ENCODE measurements around the gene FIS1.
"Not testable (repeated sequence)": the region's sequence is repeated elsewhere in the genome, so short reads cannot be mapped to it uniquely, and the experiment has no call there.

FIS1 gene

GRCh38 chr7:101290186-101291037, 45.5 kb upstream of the FIS1 start:
- H3K27ac ChIP-seq (ENCODE audit: low read length); H3K9ac ChIP-seq (ENCODE audit: low read depth, low read length); H3K9me3 ChIP-seq (ENCODE audit: insufficient read depth, low read length, severe bottlenecking); H4K20me1 ChIP-seq (ENCODE audit: insufficient read depth, low read length); H3K36me3 ChIP-seq (ENCODE audit: insufficient read depth, low read length); H3K79me2 ChIP-seq (ENCODE audit: insufficient read depth, low read length); H3K4me3 ChIP-seq (ENCODE audit: low read depth in 1 of 2, low read length in 2 of 2): not testable (repeated sequence)
- H2AFZ ChIP-seq (ENCODE audit: low read depth, low read length), result 0 out of 2 replicates have a peak overlapping the region, but pooled peaks have one; percentile 6
- DNase-seq, result peak; percentile 69
- TF ChIP-seq CTCF (IDR thresholded peaks at IDR 0.05; ENCODE audit: borderline replicate concordance, extremely low read depth, low read length, poor library complexity, severe bottlenecking), result peak; percentile 66
- ATAC-seq (ENCODE audit: insufficient read depth, low read depth), result peak; percentile 87
- peaks cover 15% of the 10 kb centered on the region for H3K27me3 ChIP-seq (ENCODE audit: insufficient read depth, low read length, poor library complexity)
- H3K4me1 ChIP-seq (ENCODE audit: insufficient read depth, low read length), result peaks cover 18% of the 10 kb centered on the region
- H3K4me2 ChIP-seq (ENCODE audit: insufficient read depth, low read length), result 0 out of 2 replicates have a peak overlapping the region, but pooled peaks have one; percentile 28

- not testable (repeated sequence) for H3K4me2 ChIP-seq (ENCODE audit: insufficient read depth, low read length); H2AFZ ChIP-seq (ENCODE audit: low read depth, low read length); DNase-seq; H3K79me2 ChIP-seq (ENCODE audit: insufficient read depth, low read length); H3K36me3 ChIP-seq (ENCODE audit: insufficient read depth, low read length); H3K4me3 ChIP-seq (ENCODE audit: low read depth in 1 of 2, low read length in 2 of 2); H3K9me3 ChIP-seq (ENCODE audit: insufficient read depth, low read length, severe bottlenecking); ATAC-seq (ENCODE audit: insufficient read depth, low read depth); H3K9ac ChIP-seq (ENCODE audit: low read depth, low read length); H3K27ac ChIP-seq (ENCODE audit: low read length); H4K20me1 ChIP-seq (ENCODE audit: insufficient read depth, low read length)
- peaks cover 14% of the 10 kb centered on the region for H3K27me3 ChIP-seq (ENCODE audit: insufficient read depth, low read length, poor library complexity)
- H3K4me1 ChIP-seq (ENCODE audit: insufficient read depth, low read length), result peaks cover 18% of the 10 kb centered on the region
Observed at GRCh38 chr7:101289687-101290086, 44.8 kb upstream of the FIS1 start.

GRCh38 chr7:101288439-101288838, 43.6 kb upstream of the FIS1 start:
- TF ChIP-seq CTCF (IDR thresholded peaks at IDR 0.05; ENCODE audit: borderline replicate concordance, extremely low read depth, low read length, poor library complexity, severe bottlenecking), result no peak
- no peak for TF ChIP-seq EZH2 (IDR thresholded peaks at IDR 0.05; ENCODE audit: borderline replicate concordance, low read depth, low read length, severe bottlenecking)
- no peak overlapping the region for H3K4me3 ChIP-seq (ENCODE audit: low read depth in 1 of 2, low read length in 2 of 2)
- no peak overlapping the region for H2AFZ ChIP-seq (ENCODE audit: low read depth, low read length)
- no peak overlapping the region for H3K9ac ChIP-seq (ENCODE audit: low read depth, low read length)
- no peaks in the 10 kb centered on the region for H4K20me1 ChIP-seq (ENCODE audit: insufficient read depth, low read length)
- ATAC-seq (ENCODE audit: insufficient read depth, low read depth) (no peak), DNase-seq (no peak)
- H3K27me3 ChIP-seq (ENCODE audit: insufficient read depth, low read length, poor library complexity), result peaks cover 3% of the 10 kb centered on the region
- H3K9me3 ChIP-seq (ENCODE audit: insufficient read depth, low read length, severe bottlenecking), result no peaks in the 10 kb centered on the region
- no peaks in the 10 kb centered on the region for H3K36me3 ChIP-seq (ENCODE audit: insufficient read depth, low read length)
- no peak overlapping the region for H3K4me2 ChIP-seq (ENCODE audit: insufficient read depth, low read length)
- H3K27ac ChIP-seq (ENCODE audit: low read length), result no peak overlapping the region
- H3K79me2 ChIP-seq (ENCODE audit: insufficient read depth, low read length), result no peaks in the 10 kb centered on the region
- peaks cover 18% of the 10 kb centered on the region for H3K4me1 ChIP-seq (ENCODE audit: insufficient read depth, low read length)

GRCh38 chr7:101287032-101287431, 42.2 kb upstream of the FIS1 start:
- ATAC-seq (ENCODE audit: insufficient read depth, low read depth), result no peak
- Histone ChIP-seq H2AFZ (ENCODE audit: low read depth, low read length) (0 out of 2 replicates have a peak overlapping the region, but pooled peaks have one; percentile 31), H3K27me3 (ENCODE audit: insufficient read depth, low read length, poor library complexity) (no peaks in the 10 kb centered on the region), H3K9ac (ENCODE audit: low read depth, low read length) (no peak overlapping the region), H3K9me3 (ENCODE audit: insufficient read depth, low read length, severe bottlenecking) (no peaks in the 10 kb centered on the region), H3K36me3 (ENCODE audit: insufficient read depth, low read length) (no peaks in the 10 kb centered on the region), H3K4me1 (ENCODE audit: insufficient read depth, low read length) (peaks cover 24% of the 10 kb centered on the region), H3K4me3 (ENCODE audit: low read depth in 1 of 2, low read length in 2 of 2) (no peak overlapping the region), H3K79me2 (ENCODE audit: insufficient read depth, low read length) (no peaks in the 10 kb centered on the region), H3K4me2 (ENCODE audit: insufficient read depth, low read length) (peak overlapping the region; percentile 16; the same call in 1 of the 2 replicates), H4K20me1 (ENCODE audit: insufficient read depth, low read length) (no peaks in the 10 kb centered on the region), H3K27ac (ENCODE audit: low read length) (no peak overlapping the region)
- no peak for DNase-seq
- TF ChIP-seq CTCF (IDR thresholded peaks at IDR 0.05; ENCODE audit: borderline replicate concordance, extremely low read depth, low read length, poor library complexity, severe bottlenecking) (no peak), EZH2 (IDR thresholded peaks at IDR 0.05; ENCODE audit: borderline replicate concordance, low read depth, low read length, severe bottlenecking) (no peak)

GRCh38 chr7:101285880-101286279, 41.0 kb upstream of the FIS1 start:
- peaks cover 24% of the 10 kb centered on the region for H3K4me1 ChIP-seq (ENCODE audit: insufficient read depth, low read length)
- DNase-seq; H3K4me2 ChIP-seq (ENCODE audit: insufficient read depth, low read length); ATAC-seq (ENCODE audit: insufficient read depth, low read depth); H3K79me2 ChIP-seq (ENCODE audit: insufficient read depth, low read length); H3K36me3 ChIP-seq (ENCODE audit: insufficient read depth, low read length); H3K9me3 ChIP-seq (ENCODE audit: insufficient read depth, low read length, severe bottlenecking); H2AFZ ChIP-seq (ENCODE audit: low read depth, low read length); H3K4me3 ChIP-seq (ENCODE audit: low read depth in 1 of 2, low read length in 2 of 2); H3K27ac ChIP-seq (ENCODE audit: low read length); H3K9ac ChIP-seq (ENCODE audit: low read depth, low read length); H3K27me3 ChIP-seq (ENCODE audit: insufficient read depth, low read length, poor library complexity); H4K20me1 ChIP-seq (ENCODE audit: insufficient read depth, low read length): not testable (repeated sequence)

Measured in DND-41 (cell line).